H1 (cell line): Measurements from ENCODE around the gene FBN1. TPM values are rescaled to one million over a fixed set of nuclear protein-coding genes. Genes with fewer than 3 reads are reported as not detected.

Experiments
- CBX8 ChIP-seq: fragments of 300-800, 300-1000 bp; sonication (generic); IDR thresholded peaks from 2 replicates; pipeline ENCODE4 v1.7.1; 2016; ENCODE audit warnings: low read depth, low read length, borderline replicate concordance
- CTBP2 ChIP-seq: IDR thresholded peaks from 2 replicates; pipeline ENCODE4 v1.7.0; 2011; ENCODE audit warnings: borderline replicate concordance, mild to moderate bottlenecking, moderate library complexity, mixed read lengths, low read length; ENCODE audit not compliant: insufficient read depth, insufficient read length
- polyA plus RNA-seq, 7 experiments: library from polyadenylated mRNA; depleted of rRNA in 3 of 7; stranded (reverse) in 5 of 7; unstranded in 2 of 7; fragments of >200 nt in 5 of 7; fragments of 200-250 nt in 2 of 7; gene quantifications; 1 replicate in 5 of 7; 2 replicates in 1 of 7; 4 replicates in 1 of 7; pipeline versions ENCODE4 v1.2.1 to v1.2.3, GENCODE V29; 2011 to 2013; ENCODE audit warnings: missing spikeins in 2 of 7, mixed read lengths in 2 of 7
- total RNA-seq: library from RNA; stranded (reverse); fragmentation: NEBNext Ultra II Directional; extraction: Animal tissue kit (Norgen Biotek cat#: 25700); gene quantifications from 2 replicates; pipeline ENCODE4 v1.2.1, GENCODE V29; 2021

The FBN1 gene
- total and polyA plus RNA-seq, 2 of the 8 experiments (the other 6 are each of a cell fraction or from before 2014, with no cell fraction given), result 3.0 to 4.0 TPM

DNA sequence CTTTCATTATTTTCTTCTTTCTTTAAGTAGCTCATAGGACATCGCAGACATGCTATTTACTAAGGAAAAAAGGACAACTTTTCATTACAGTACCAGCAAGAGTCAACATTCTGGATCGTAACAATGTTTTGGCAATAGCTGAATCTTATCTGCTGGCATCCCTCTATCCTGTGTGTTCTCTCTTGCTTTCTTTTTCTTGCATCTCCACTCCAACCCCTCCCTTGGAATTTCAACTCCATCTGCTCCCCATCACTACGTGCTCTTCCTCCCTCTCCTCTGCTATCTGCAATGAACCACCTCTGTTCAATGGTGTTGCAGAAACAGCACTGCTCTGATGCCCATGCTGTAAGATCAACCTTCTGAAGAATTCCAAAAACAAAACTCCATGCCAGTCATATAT lies 106.6 kb downstream of the FBN1 start (continued):
- TF ChIP-seq CTBP2 (no peak), CBX8 (no peak)
- TF ChIP-seq, all 59 proteins: peak for 0
